Activated T-helper 1 cell treated with anti-CD3 and anti-CD28 coated beads, Interleukin-2, amount 50 U/mL, for 16 hours (primary cell): Measurements from ENCODE around the gene NUP50.
"Not testable (repeated sequence)": the region's sequence is repeated elsewhere in the genome, so short reads cannot be mapped to it uniquely, and the experiment has no call there.

ENCODE experiments used
- DNase-seq, 2 donors: peaks; one replicate each; pipeline ENCODE4 v3.0.0-alpha.2; 2020; ENCODE audit warnings: low read depth in 1 of 2, low spot score in 1 of 2

NUP50 gene

GRCh38 chr22:45159652-45160462 is 3.9 kb upstream of the NUP50 start:
- no peak for DNase-seq

GRCh38 chr22:45162531-45162930 is 1.2 kb upstream of the NUP50 start:
- DNase-seq, result no peak

DNA sequence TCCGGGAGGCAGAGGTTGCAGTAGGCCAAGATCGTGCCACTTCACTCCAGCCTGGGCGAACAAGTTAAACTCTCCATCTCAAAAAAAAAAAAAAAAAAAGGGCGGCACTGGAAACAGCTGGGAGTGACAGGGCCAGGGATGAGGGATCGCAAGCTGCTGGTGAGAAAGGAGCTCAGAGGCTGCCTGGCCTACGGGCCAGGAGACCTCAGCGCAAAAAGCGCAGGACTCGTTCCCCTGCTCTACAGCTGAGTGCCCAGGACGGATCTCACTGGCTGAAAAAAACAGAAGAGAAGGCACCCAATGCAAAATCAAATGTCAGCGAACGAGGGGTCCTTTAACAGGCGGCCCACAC is 650 bp upstream of the NUP50 start:
- DNase-seq, result no peak

DNA sequence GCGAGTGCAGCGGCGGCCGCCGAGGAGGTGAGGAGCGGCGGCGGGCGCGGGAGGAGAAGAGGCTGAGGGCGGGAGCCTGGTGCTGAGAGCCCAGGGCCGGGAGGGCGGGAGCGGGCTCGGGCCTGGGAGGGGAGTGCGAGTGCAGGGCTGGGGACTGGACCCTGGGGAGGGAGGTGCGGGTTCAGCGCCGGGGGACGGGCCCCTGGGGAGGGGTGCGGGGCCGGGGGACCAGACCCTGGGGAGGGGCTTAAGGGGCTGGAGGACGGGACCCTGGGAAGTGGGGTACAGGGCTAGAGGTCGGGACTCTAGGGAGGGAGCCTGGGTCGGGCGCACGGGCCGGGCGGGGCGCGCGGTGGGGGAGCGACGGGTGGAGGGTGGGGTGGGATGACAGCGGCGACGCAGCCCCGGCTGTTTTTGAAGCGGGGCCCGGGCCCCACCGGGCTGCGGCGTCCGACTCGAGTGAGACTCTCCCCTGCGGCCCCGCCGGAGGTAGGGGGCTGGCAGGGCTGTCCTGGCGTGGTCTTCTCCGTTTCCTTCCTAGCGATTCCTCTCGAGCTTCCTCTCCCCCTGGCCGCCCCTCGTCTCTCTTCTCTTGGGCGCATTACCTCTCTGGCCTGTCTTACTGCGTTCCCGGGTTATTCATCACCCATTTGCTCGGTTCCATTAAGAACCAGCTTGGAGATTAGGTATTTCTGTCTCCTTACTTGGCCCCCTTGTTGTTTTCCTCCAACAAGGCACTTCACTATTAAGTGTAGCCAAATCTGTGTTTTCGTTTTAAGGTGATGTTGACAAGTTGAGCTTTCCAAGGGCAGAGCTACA is 754 bp downstream of the NUP50 start:
- no peak for DNase-seq

DNA sequence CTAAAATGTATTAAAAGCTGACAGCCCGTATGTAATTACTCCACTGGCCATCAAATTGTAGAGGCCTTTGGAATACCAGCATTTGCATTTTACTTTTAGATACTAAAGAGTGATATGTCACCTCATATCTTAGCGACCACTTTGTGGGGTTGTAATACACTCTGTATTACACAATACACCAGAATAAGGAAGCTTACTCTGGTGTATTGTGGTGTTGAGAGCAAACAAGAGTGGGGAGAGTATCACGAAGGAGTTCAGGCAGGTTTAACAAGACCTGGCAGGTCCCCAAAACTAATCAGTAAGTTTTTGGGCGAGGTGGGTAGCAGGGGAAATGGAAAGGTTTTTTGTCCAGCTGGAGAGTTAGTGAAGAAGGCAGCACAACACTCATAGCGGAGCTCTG is 3.2 kb downstream of the NUP50 start:
- no peak for DNase-seq

GRCh38 chr22:45169591-45170466 is 6.1 kb downstream of the NUP50 start:
- no peak for DNase-seq

- DNase-seq, result no peak
These were observed 8.1 kb downstream of the NUP50 start for GRCh38 chr22:45171830-45172229.

GRCh38 chr22:45172881-45173585 is 9.3 kb downstream of the NUP50 start:
- DNase-seq, result no peak

- DNase-seq, result no peak
These were observed 15.7 kb downstream of the NUP50 start for GRCh38 chr22:45179276-45180049.

- DNase-seq, result no peak
These were observed 16.5 kb downstream of the NUP50 start for GRCh38 chr22:45180146-45180679.

DNA sequence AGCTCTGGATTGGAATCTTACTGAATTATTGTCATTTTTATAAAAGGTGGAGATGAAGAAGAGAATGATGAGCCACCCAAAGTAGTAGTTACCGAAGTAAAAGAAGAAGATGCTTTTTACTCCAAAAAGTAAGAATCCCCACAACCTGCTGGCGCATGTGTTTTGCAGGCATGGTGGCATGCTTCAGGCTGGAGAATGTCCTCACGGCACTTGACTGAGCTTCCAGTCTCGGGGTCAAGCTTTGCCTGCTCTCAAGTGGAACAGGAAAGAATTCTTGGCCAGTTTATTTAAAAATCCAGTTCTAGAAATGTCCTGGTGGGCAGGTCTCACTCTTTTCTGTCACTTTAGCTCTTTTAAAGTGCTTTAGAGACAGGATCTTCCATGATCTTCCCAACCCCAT is 17.5 kb downstream of the NUP50 start:
- DNase-seq, result no peak

- DNase-seq, result no peak
These were observed 18.0 kb downstream of the NUP50 start for GRCh38 chr22:45181766-45182165.

GRCh38 chr22:45183974-45184373 is 20.2 kb downstream of the NUP50 start:
- DNase-seq, result no peak

DNA sequence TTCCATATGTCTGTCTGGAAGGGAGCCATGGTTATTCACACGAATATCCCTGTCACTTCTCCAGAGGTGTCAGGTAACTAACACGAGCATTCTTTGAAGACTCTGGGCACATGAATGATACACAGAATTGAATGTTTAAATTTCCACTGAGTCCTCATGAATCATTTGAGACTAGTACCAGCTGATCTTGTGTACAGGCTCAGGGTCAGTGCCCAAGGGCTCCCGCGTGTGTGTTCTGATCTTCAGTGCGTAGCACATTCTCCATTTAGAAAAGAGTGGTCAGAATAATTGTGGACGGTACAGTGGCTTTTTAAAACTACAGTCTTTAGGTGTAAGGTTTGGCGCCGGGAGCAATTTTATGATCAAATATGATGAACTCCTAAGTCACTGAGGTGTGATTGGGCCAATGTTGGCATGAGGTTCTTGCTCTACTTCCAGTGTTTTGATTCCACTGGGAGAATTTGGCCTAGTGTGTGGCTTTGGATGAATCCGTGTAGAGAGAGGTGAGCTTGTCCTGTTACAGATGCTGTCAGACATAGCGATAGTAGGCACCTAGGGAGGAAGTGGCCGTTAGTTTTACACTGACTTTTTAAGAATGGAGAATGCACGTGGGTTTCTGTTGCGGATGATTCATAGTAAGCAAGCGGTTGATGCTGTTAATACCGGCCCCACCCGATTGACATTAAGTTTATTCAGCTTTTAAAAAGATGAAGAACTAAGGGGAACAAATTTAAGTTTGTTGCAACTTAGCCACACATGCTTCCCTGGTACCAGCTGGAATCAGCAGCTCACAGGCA is 22.2 kb downstream of the NUP50 start:
- DNase-seq, result no peak

- no peak for DNase-seq
These were observed 24.2 kb downstream of the NUP50 start for GRCh38 chr22:45187891-45188290.

DNA sequence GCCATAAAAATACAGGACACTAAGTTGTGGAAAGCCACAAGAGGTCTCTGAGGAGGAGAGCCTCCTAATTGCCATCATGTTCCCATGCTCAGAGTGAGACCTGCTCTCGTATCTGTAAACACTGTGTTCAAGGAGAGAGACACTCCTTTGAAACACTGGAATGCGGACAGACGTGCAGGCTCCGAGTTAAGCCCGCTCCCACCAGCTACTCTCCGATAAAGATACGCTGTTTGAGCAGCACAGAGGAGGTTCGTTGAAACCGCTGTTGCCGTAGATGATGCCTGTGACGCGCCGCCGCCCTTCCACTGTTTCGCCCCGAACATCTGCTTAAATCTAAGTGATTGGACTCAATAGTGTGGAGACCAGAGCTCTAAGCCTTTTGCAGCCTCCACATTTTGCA is 25.1 kb downstream of the NUP50 start:
- no peak for DNase-seq

GRCh38 chr22:45190202-45190872 is 26.6 kb downstream of the NUP50 start:
- DNase-seq, result no peak

- not testable (repeated sequence) for DNase-seq
These were observed 28.0 kb downstream of the NUP50 start for GRCh38 chr22:45191746-45192145.
